Erythroblast (primary cell): ENCODE data around the gene GAREM1.

Experiments used
- DNase-seq, 2 experiments: peaks; one replicate each; lab custom pipeline; 2025; lab: John Stamatoyannopoulos, UW
- GATA1 ChIP-seq: IDR thresholded peaks from 2 replicates; pipeline ENCODE4 v1.6.1; 2011; ENCODE audit warnings: low read depth, mild to moderate bottlenecking, control low read depth, low read length, moderate library complexity
- POLR2A ChIP-seq: IDR thresholded peaks from 2 replicates; pipeline ENCODE4 v1.6.1; 2011; ENCODE audit warnings: mild to moderate bottlenecking, low read length

The GAREM1 gene

DNA sequence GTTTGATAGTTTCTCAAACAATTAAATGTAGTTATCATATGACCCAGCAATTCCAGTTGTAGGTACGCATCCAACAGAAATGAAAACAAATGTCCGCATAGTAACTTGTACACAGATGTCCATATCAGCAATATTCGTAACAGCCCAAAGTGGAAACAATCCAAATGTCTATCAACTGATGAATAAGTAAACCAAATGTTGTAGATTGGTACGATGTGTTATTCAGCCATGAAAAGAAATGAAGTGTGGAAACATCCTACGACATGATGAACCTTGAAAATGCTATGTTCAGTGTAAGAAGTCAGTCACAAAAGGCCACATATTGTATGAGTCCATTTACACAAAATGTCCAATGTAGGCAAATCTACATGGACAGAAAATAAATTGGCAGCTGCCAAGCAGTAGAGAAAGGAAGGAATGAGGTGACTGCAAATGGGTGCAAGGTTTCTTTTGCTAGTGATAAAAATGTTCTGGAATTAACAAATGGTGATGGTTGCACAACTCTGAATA, 26.9 kb downstream of the GAREM1 start:
- no peak for DNase-seq
- TF ChIP-seq GATA1 (no peak), POLR2A (no peak)

DNA sequence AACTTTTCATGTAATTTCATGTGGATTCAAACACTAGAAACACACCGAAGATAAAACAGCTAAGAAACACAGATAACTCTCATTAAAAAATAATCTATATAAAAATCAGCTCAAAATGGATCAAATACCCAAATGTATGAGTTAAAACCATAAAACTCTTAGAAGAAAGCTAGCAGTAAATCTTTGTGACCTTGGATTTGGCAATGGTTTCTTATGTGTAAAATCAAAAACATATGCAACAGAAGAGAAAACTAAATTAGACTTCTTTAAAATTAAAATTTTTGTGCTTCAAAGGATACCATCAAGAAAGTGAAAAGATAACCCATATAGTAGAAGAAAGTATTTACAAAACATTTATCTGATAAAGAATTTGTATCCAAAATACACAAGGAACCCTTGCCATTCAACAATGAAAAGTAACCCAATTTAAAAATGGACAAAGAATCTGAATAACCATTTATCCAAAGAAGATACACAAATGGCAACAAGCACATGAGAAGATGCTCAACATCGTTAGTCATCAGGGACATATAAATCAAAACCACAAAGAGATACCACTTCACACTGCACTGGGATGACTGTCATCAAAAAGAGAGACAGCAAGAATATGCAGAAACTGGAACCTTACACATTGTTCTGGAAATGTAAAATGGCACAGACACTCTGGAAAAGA, 27.5 kb downstream of the GAREM1 start:
- no peak for DNase-seq
- TF ChIP-seq POLR2A (no peak), GATA1 (no peak)

DNA sequence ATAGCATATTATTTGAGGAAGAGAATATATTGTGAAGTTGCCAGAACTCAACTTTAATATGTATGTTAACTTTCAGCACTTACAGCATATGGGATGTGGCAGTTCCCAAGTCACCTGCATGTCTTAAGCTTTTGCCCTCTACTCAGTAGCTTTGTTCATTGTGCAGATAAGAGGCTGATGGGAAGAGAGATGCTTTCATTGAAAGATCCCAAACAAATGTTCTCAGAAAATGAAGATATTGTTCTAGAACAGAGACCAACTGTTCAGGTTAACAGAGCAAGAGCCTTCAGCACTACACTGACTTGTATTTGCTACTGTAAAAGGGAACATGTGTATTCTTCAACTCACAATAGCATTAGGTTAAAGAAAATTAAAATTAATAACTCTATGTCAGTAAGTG, 28.1 kb downstream of the GAREM1 start:
- TF ChIP-seq GATA1 (no peak), POLR2A (no peak)
- DNase-seq, result no peak

DNA sequence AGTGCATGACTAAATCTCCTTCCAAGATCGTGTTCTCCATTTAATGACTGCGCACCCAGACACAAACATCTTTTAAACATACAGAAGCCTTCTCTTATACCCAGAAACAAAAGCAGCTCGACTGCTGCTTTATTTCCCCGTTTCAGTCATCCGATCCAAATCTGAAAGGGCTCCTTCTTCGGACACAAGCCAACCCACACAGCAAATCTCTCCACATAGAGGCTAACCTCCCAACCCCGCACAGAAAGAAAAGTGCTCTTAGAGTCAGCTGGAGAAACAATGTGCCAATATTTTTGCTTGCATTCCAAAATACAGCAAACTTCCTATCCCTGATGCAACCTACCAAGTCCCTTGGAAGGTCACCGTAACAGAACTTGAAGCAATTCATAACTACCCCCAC, 29.1 kb downstream of the GAREM1 start:
- TF ChIP-seq POLR2A, result no peak
- TF ChIP-seq GATA1, result no peak
- no peak for DNase-seq

DNA sequence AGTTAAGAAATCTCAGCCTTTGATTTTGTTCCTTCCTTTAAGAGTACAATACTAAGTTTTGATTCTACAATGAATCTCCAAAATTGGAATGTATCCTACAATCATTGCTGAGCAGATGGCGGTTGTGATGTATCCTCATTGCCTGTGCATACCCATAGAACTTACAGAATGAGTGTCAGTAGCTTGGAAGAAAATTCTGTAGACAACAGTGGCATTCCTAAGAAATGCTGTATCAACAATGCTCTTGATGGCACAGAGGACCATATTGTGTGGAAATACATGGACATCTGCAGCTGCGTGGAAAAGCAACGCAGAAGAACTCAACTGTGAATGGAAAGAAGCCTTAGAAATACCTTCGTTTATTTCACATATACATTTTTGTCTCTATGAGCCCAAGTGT, 30.2 kb downstream of the GAREM1 start:
- no peak for TF ChIP-seq GATA1
- no peak for TF ChIP-seq POLR2A
- DNase-seq, result no peak

DNA sequence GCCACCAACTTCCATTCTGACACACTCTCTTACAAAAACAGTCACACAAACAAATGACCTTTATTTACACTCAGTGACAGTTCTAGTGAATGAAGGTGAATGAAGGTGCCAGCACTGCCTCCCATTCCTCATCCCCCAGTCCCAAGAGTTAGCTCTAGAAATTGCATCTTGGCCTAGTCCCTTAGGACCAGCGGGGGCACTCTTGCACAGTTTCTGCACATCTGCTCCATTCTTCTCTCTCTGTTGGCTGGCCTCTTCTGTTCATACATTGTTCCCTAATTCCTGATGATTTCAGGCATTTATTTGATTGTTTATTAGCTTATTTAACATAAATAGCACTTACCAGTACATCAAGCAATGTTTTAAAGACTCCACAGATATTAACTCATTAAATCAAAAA, 30.9 kb downstream of the GAREM1 start:
- no peak for TF ChIP-seq GATA1
- TF ChIP-seq POLR2A, result no peak
- peak; percentile 6 to 7 for DNase-seq

DNA sequence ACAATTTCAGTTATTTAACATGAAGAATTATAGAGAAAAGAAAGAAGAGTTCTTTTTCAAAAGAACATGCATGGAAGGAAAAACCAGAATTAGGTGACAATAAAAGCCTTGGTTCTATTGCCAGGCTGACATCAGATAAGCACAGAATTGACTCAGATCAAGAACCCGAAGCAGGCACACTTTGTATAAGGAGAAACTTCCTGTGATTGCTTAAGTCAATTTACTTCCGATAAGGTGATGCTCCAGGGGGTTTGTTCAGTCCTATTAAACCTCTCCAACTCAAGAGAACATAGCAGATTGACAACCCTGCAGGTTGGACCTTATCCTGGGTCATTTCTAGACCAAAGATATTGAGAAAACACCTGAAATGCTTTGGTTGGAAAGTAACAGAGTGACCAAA, 31.4 kb downstream of the GAREM1 start:
- no peak for TF ChIP-seq POLR2A
- no peak for TF ChIP-seq GATA1

DNA sequence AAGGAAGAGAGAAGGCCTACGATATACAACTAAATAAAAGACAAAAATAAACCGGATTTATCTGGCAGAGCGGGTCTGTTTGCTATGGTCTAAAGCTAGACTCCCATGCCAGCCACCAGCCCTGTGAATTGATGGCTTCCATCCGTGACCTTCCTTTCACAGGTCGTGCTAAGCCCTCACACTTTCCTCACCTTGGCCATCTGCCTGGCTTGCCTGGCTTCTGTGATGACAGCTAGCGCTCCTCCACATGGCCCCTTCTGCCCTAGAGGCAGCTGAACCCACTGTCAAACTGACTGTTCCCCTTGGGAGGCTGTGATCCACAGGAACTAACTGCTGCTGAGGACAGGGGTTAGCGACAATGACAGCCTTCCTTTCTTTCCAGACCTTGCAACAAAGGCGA, 32.5 kb downstream of the GAREM1 start:
- TF ChIP-seq GATA1 (no peak), POLR2A (no peak)
- DNase-seq, result no peak

More for the DNA sequence above, 31.4 kb downstream of the GAREM1 start:
- DNase-seq, result no peak

DNA sequence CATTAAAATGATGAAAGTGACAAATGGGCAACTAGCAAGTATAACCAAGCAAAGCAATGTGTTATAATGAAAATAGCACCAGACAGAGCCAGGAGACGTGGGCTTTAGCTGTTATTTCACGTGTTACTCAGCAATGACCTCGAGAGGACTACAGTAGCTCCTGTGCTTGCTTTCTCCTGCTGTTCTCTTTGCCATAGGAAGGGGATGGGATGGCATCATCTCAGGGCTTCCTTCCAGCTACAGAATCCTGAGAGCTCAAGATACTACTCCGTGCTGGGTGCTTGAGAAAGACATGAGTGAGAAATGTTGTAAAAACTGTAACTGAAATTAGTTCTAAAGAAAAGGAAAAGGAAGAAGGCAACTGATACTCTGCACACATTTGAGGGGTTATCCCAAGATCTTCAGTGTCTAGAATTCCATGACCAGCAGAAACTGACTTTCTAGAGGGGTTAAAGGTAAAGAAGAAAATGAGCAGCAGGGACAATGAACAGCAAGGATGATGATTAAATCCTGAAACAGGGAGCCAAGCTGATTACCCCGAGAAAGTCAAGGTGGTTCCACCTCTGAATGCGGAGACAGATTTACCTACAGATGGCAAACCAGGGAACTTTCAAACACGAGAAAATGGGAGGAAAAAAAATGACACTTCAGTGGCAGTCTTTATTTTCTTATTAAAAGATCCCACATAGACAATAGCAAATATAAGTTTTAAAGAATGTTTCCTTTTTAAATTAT, 33.4 kb downstream of the GAREM1 start:
- DNase-seq, result no peak
- no peak for TF ChIP-seq GATA1
- no peak for TF ChIP-seq POLR2A

DNA sequence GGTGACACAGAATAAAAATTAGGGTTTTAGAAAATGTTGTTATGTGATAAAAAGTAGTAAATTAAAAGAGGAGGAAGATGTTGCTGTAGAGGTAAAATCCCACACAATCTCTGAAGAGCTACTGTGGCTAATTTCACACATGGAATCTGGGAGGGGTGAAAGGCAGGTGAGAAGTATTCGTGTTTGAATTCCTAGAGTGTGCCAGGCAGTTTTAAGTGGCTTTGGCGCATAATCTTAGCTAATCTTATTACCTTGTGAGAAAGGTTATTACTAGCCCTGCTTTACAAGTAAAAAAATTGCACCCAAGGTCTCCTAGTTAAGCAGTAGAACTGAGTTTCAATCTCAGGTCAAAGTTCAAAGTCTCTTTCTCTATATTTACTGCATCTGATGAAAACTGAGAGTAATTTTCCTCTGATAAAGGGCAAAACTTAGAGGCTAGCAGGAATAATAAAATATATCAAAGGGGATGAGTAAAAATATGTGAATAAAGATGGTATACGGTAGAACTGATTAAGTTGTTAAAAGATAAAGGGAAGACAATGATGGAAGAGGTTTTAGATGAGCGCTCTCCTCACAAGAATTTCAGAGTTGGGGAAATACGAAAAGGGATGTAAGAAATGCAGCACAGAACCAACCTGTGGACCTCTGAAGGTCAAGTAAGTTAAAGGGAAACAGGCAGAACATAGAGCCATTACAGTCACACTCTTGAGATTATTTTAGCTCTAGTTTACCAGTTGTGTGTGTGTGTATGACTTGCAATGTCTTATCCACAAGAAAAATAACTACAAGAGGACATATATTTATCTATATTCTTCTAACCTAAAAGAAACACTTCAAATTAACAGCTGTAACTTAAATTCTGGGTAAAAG, 34.8 kb downstream of the GAREM1 start:
- TF ChIP-seq GATA1 (no peak), POLR2A (no peak)
- no peak for DNase-seq

DNA sequence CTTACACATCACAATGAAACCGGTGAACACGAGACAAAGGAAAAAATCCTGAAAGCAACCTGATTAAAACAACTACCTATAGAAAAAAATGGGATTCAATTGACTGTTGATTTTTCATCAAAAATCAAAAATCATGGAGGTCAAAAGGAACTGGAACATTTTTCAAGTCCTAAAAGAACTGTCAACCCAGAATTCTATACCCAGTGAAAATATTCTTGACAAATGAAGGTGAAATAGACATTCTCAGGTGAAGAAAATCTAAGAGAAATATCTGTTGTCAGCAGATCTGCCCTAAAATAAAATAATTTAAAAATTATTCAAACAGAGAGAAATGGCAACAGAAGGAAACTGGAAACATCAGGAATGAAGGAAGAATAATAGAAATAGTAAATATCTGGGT, 38.9 kb downstream of the GAREM1 start:
- TF ChIP-seq GATA1 (no peak), POLR2A (no peak)

DNA sequence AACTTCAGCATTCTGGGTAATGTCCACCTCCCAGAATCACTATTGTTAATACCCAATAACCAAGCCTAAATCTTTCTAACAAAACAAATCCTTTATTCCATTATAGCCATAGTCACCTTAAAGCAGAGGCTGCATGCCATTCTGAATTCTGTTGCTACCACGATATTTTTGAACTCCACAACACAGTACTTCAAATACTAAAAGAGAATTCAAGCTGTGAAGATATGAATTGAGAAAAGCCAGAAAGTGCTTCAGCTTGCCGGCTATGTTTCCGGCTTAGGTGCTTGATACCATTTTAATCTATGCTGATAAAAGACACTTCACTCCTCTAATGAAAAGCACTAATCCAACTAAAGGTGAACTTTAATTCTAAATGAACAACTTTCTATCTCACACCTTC, 41.3 kb downstream of the GAREM1 start:
- no peak for TF ChIP-seq GATA1
- no peak for TF ChIP-seq POLR2A
- DNase-seq, result no peak

More for the DNA sequence above, 38.9 kb downstream of the GAREM1 start:
- no peak for DNase-seq

DNA sequence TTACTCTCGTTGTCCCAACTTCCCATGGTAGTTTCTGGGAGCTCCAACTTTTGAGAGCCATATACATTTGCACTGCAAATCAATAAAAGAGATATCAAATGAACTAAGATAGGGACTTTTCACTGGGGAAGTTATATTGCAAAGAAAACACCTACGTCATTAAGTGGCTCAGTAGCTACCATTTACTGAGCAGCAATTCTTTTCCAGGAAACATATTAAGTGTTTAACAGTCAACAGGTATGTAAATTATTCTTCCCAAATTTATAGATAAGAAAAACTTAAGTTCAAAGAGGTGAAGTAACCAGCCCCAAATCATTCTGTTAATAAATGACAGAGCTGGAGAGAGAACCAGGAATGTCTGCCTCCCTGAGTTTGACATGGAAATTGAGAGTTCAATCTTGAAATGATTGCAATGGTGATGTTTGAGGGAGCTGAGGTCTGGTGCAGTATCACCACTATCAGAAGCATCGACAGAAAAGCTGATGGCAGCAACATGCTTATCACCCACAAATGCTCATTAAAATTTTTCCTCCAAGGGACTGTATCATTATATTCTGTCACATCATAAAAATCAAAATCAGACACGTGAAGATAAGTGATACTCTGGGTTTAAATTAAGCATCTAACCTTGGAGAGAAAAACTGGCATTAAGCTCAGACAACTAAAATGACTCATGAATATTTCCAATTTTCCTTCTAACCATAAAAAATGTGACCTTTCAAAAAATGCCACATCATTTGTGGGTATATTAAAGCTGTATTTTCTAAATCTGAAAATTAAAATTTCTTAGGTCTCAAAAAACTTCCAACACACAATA, 43.4 kb downstream of the GAREM1 start:
- TF ChIP-seq POLR2A (no peak), GATA1 (no peak)
- no peak for DNase-seq

DNA sequence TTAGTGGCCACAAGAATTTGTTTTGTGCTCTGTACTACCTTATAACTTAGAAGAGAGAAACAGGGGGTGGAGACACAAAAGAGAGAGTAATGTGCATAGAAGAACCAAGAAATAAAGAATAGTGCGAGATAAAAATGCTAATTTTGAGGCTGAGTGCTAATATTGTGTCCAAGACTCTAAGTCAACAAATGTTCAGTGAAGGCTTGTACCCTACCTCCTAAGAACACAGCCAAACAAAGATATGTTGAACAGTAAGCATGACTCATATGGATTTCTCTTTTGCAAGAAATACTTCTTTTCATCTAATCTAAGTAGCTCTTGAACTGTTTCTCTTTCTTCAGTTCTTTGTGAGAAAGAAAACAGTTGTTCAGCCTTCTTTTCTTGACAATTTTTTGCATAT, 45.2 kb downstream of the GAREM1 start:
- TF ChIP-seq GATA1 (no peak), POLR2A (no peak)
- DNase-seq, result no peak
